GM19467 (cell line): ENCODE results near the gene TNFSF13B.
A peak's percentile ranks its signal among the peaks of the same experiment; 100 is the strongest.
"Not testable (repeated sequence)": the region's sequence is repeated elsewhere in the genome, so short reads cannot be mapped to it uniquely, and the experiment has no call there.

Experiments used
- ATAC-seq: cut with Tn5 transposase; IDR thresholded peaks from one replicate; pipeline ENCODE4 v1.9.1; 2021; ENCODE audit warnings: mild to moderate bottlenecking, moderate library complexity; ENCODE audit not compliant: unreplicated experiment

The TNFSF13B gene

GRCh38 chr13:108269601-108270328, at the start of gene TNFSF13B:
Gene TNFSF13B (plus strand): TSS chr13:108269718. CDS start chr13:108269896, 178 bp downstream.
- peak; percentile 74 for ATAC-seq

GRCh38 chr13:108220041-108220440, 49.5 kb upstream of the TNFSF13B start:
- ATAC-seq = no peak

GRCh38 chr13:108223687-108224503, 45.6 kb upstream of the TNFSF13B start:
- no peak for ATAC-seq

- peak; percentile 56 for ATAC-seq
These were observed 44.1 kb upstream of the TNFSF13B start for GRCh38 chr13:108225440-108225839.

- peak; percentile 12 for ATAC-seq
These were observed 43.3 kb upstream of the TNFSF13B start for GRCh38 chr13:108226184-108226583.

- ATAC-seq = no peak
These were observed 41.8 kb upstream of the TNFSF13B start for GRCh38 chr13:108227651-108228272.

GRCh38 chr13:108230377-108230776, 39.1 kb upstream of the TNFSF13B start:
- no peak for ATAC-seq

- peak; percentile 48 for ATAC-seq
These were observed 20.4 kb upstream of the TNFSF13B start for GRCh38 chr13:108249150-108249549.

GRCh38 chr13:108257248-108257647, 12.3 kb upstream of the TNFSF13B start:
- no peak for ATAC-seq

GRCh38 chr13:108263621-108264355, 5.7 kb upstream of the TNFSF13B start:
- no peak for ATAC-seq

- ATAC-seq = no peak
These were observed 3.1 kb upstream of the TNFSF13B start for GRCh38 chr13:108266321-108266990.

- no peak for ATAC-seq
These were observed 2.2 kb upstream of the TNFSF13B start for GRCh38 chr13:108267347-108267746.

- ATAC-seq = not testable (repeated sequence)
These were observed 1.7 kb upstream of the TNFSF13B start for GRCh38 chr13:108267855-108268254.

GRCh38 chr13:108268466-108269112, 929 bp upstream of the TNFSF13B start:
- ATAC-seq = no peak

- peak; percentile 7 for ATAC-seq
These were observed 924 bp downstream of the TNFSF13B start for GRCh38 chr13:108270442-108270841.

GRCh38 chr13:108272333-108272732, 2.8 kb downstream of the TNFSF13B start:
- ATAC-seq = no peak

GRCh38 chr13:108273429-108274118, 4.1 kb downstream of the TNFSF13B start:
- ATAC-seq = no peak

GRCh38 chr13:108274718-108275117, 5.2 kb downstream of the TNFSF13B start:
- ATAC-seq = no peak

- no peak for ATAC-seq
These were observed 6.5 kb downstream of the TNFSF13B start for GRCh38 chr13:108276060-108276459.
